GM19463 (cell line): Measurements from ENCODE around the gene DNMT1.
A peak's percentile ranks its signal among the peaks of the same experiment; 100 is the strongest.

Experiments used
- ATAC-seq: cut with Tn5 transposase; IDR thresholded peaks from one replicate; pipeline ENCODE4 v1.9.1; 2021; ENCODE audit warnings: mild to moderate bottlenecking, moderate library complexity; ENCODE audit not compliant: unreplicated experiment

The DNMT1 gene

GRCh38 chr19:10115392-10116084 is 79.2 kb downstream of the DNMT1 start:
- ATAC-seq = no peak

GRCh38 chr19:10114651-10115391 is 79.9 kb downstream of the DNMT1 start:
- no peak for ATAC-seq

- ATAC-seq = no peak
Measured at GRCh38 chr19:10113964-10114650, 80.6 kb downstream of the DNMT1 start.

- no peak for ATAC-seq
Measured at GRCh38 chr19:10113592-10113963, 81.2 kb downstream of the DNMT1 start.

- ATAC-seq = no peak
Measured at GRCh38 chr19:10112895-10113591, 81.7 kb downstream of the DNMT1 start.

GRCh38 chr19:10112037-10112761 is 82.6 kb downstream of the DNMT1 start:
- no peak for ATAC-seq

- ATAC-seq = no peak
Measured at GRCh38 chr19:10111405-10111811, 83.3 kb downstream of the DNMT1 start, which contains the start of gene P2RY11. TSS of gene P2RY11 (plus strand) at chr19:10111693. CDS start at chr19:10111722, 29 bp downstream.

GRCh38 chr19:10110972-10111317 is 83.8 kb downstream of the DNMT1 start:
- no peak for ATAC-seq

- ATAC-seq = no peak
Measured at GRCh38 chr19:10110076-10110971, 84.4 kb downstream of the DNMT1 start.

GRCh38 chr19:10109528-10109927 is 85.2 kb downstream of the DNMT1 start:
- ATAC-seq = no peak

- no peak for ATAC-seq
Measured at GRCh38 chr19:10107817-10108367, 86.9 kb downstream of the DNMT1 start.

GRCh38 chr19:10107254-10107653 is 87.5 kb downstream of the DNMT1 start:
- ATAC-seq = no peak

GRCh38 chr19:10106100-10106936 is 88.4 kb downstream of the DNMT1 start, which contains the start of gene PPAN:
TSS of gene PPAN (plus strand) at chr19:10106362. CDS start at chr19:10106395, 33 bp downstream.
- peak; percentile 50 for ATAC-seq

GRCh38 chr19:10105509-10106099 is 89.1 kb downstream of the DNMT1 start:
- ATAC-seq = peak; percentile 27

GRCh38 chr19:10104665-10105508 is 89.9 kb downstream of the DNMT1 start:
- peak; percentile 39 for ATAC-seq

GRCh38 chr19:10104130-10104513 is 90.6 kb downstream of the DNMT1 start:
- no peak for ATAC-seq

- ATAC-seq = no peak
Measured at GRCh38 chr19:10102787-10103236, 91.9 kb downstream of the DNMT1 start.
